Measurements from ENCODE around the gene DACT3. TPM values are rescaled to one million over a fixed set of nuclear protein-coding genes. Genes with fewer than 3 reads are reported as not detected.

Gene DACT3
- total and polyA plus RNA-seq, 3 experiments from 2014 or later: 2.5 TPM; not detected in 1

- no peak for DNase-seq
- Mint-ChIP-seq H3K9me3 (peaks cover 0 to 18% (median 9%) of the 10 kb centered on the region in 5 donors), H3K36me3 (peaks cover 0 to 20% (median 1%) of the 10 kb centered on the region in 3 donors), H3K27me3 (peaks cover 38 to 66% of the 10 kb centered on the region in 2 donors), H3K4me3 (no peak overlapping the region), H3K4me1 (peaks cover 8 to 12% (median 10%) of the 10 kb centered on the region in 3 donors), H3K27ac (no peak overlapping the region)
- Histone ChIP-seq H3K9me3 (ENCODE audit: low read length) (no peaks in the 10 kb centered on the region), H3K4me3 (ENCODE audit: low read length) (no peak overlapping the region), H3K27ac (ENCODE audit: low read depth, low read length) (no peak overlapping the region), H3K27me3 (ENCODE audit: insufficient read depth, low read length, poor library complexity, severe bottlenecking) (no peaks in the 10 kb centered on the region), H3K36me3 (ENCODE audit: insufficient read depth, low read length) (no peaks in the 10 kb centered on the region), H3K4me1 (ENCODE audit: insufficient read depth, low read length) (no peaks in the 10 kb centered on the region)
- CTCF ChIA-PET: no interaction called here
- POLR2A ChIA-PET: no interaction called here
Measured at GRCh38 chr19:46648961-46649960, 11.7 kb downstream of the DACT3 start.

- Histone ChIP-seq H3K27ac (ENCODE audit: low read depth, low read length) (no peak overlapping the region), H3K9me3 (ENCODE audit: low read length) (no peaks in the 10 kb centered on the region), H3K36me3 (ENCODE audit: insufficient read depth, low read length) (no peaks in the 10 kb centered on the region), H3K4me1 (ENCODE audit: insufficient read depth, low read length) (no peaks in the 10 kb centered on the region), H3K27me3 (ENCODE audit: insufficient read depth, low read length, poor library complexity, severe bottlenecking) (no peaks in the 10 kb centered on the region), H3K4me3 (ENCODE audit: low read length) (no peak overlapping the region)
- Mint-ChIP-seq H3K4me1 (peaks cover 8 to 12% (median 10%) of the 10 kb centered on the region in 3 donors), H3K36me3 (peaks cover 0 to 17% (median 1%) of the 10 kb centered on the region in 3 donors), H3K9me3 (peaks cover 0 to 18% (median 9%) of the 10 kb centered on the region in 5 donors), H3K27ac (peak overlapping the region in 2 of 8 donors; percentile 14 to 50), H3K27me3 (peaks cover 39 to 61% of the 10 kb centered on the region in 2 donors), H3K4me3 (peak overlapping the region in 3 of 7 donors; percentile 46 to 75 (median 66))
- ChIA-PET POLR2A (interaction anchor here (0.5 kb wide), 1 partner anchor 969 kb away, joined by 6 read pairs; no protein-coding TSS in a partner anchor), CTCF (no interaction called here)
- DNase-seq: no peak
Measured at GRCh38 chr19:46648060-46648960, 12.7 kb downstream of the DACT3 start.

- H3K36me3 ChIP-seq (ENCODE audit: insufficient read depth, low read length): no peaks in the 10 kb centered on the region
- H3K9me3 ChIP-seq (ENCODE audit: low read length): no peaks in the 10 kb centered on the region
- Mint-ChIP-seq H3K4me1 (peaks cover 8 to 12% (median 10%) of the 10 kb centered on the region in 3 donors), H3K36me3 (peaks cover 0 to 17% (median 1%) of the 10 kb centered on the region in 3 donors), H3K9me3 (peaks cover 0 to 18% (median 9%) of the 10 kb centered on the region in 5 donors), H3K27ac (no peak overlapping the region), H3K27me3 (peaks cover 43 to 60% of the 10 kb centered on the region in 2 donors), H3K4me3 (no peak overlapping the region)
- ChIA-PET POLR2A (no interaction called here), CTCF (no interaction called here)
- no peak overlapping the region for H3K4me3 ChIP-seq (ENCODE audit: low read length)
- no peaks in the 10 kb centered on the region for H3K27me3 ChIP-seq (ENCODE audit: insufficient read depth, low read length, poor library complexity, severe bottlenecking)
- no peaks in the 10 kb centered on the region for H3K4me1 ChIP-seq (ENCODE audit: insufficient read depth, low read length)
- H3K27ac ChIP-seq (ENCODE audit: low read depth, low read length): no peak overlapping the region
- no peak for DNase-seq
Measured at GRCh38 chr19:46646402-46646801, 14.6 kb downstream of the DACT3 start.

GRCh38 chr19:46644720-46645119 lies 16.3 kb downstream of the DACT3 start:
- ChIA-PET CTCF (no interaction called here), POLR2A (no interaction called here)

GRCh38 chr19:46640656-46641055 lies 20.3 kb downstream of the DACT3 start:
- Mint-ChIP-seq H3K9me3 (peaks cover 0 to under 1% (median 0%) of the 10 kb centered on the region in 5 donors), H3K27me3 (peaks cover 22 to 30% of the 10 kb centered on the region in 2 donors), H3K27ac (peak overlapping the region in 1 of 8 donors; percentile 11), H3K4me1 (peaks cover 0 to 3% (median 0%) of the 10 kb centered on the region in 3 donors), H3K4me3 (peak overlapping the region in 3 of 7 donors; percentile 6 to 54 (median 17)), H3K36me3 (peaks cover 0 to 2% (median 0%) of the 10 kb centered on the region in 3 donors)
- Histone ChIP-seq H3K9me3 (ENCODE audit: low read length) (no peaks in the 10 kb centered on the region), H3K27me3 (ENCODE audit: insufficient read depth, low read length, poor library complexity, severe bottlenecking) (no peaks in the 10 kb centered on the region), H3K4me1 (ENCODE audit: insufficient read depth, low read length) (peaks cover 18% of the 10 kb centered on the region), H3K36me3 (ENCODE audit: insufficient read depth, low read length) (no peaks in the 10 kb centered on the region), H3K27ac (ENCODE audit: low read depth, low read length) (no peak overlapping the region), H3K4me3 (ENCODE audit: low read length) (no peak overlapping the region)
- DNase-seq: no peak
- ChIA-PET CTCF (interaction anchor here (1.1 to 1.4 kb wide), 2 partner anchors 64 to 109 kb away, joined by 3 to 4 read pairs; no protein-coding TSS in a partner anchor), POLR2A (no interaction called here)

More at GRCh38 chr19:46644720-46645119, 16.3 kb downstream of the DACT3 start:
- Histone ChIP-seq H3K27me3 (ENCODE audit: insufficient read depth, low read length, poor library complexity, severe bottlenecking) (no peaks in the 10 kb centered on the region), H3K4me3 (ENCODE audit: low read length) (no peak overlapping the region), H3K4me1 (ENCODE audit: insufficient read depth, low read length) (peaks cover 1% of the 10 kb centered on the region), H3K27ac (ENCODE audit: low read depth, low read length) (no peak overlapping the region), H3K36me3 (ENCODE audit: insufficient read depth, low read length) (no peaks in the 10 kb centered on the region), H3K9me3 (ENCODE audit: low read length) (no peaks in the 10 kb centered on the region)
- no peak for DNase-seq
- Mint-ChIP-seq H3K27ac (no peak overlapping the region), H3K4me3 (no peak overlapping the region), H3K36me3 (peaks cover 0 to 17% (median 1%) of the 10 kb centered on the region in 3 donors), H3K4me1 (peaks cover 4 to 8% (median 7%) of the 10 kb centered on the region in 3 donors), H3K27me3 (peaks cover 39 to 55% of the 10 kb centered on the region in 2 donors), H3K9me3 (peaks cover 0 to 18% (median 9%) of the 10 kb centered on the region in 5 donors)

- ChIA-PET POLR2A (no interaction called here), CTCF (interaction anchor here (0.9 to 1.4 kb wide), 6 partner anchors 23 to 180 kb away, joined by 3 to 4 read pairs (median 3); no protein-coding TSS in a partner anchor)
- Mint-ChIP-seq H3K4me3 (peak overlapping the region in 3 of 7 donors; percentile 42 to 58 (median 50)), H3K27me3 (peaks cover 25 to 30% of the 10 kb centered on the region in 2 donors), H3K9me3 (no peaks in the 10 kb centered on the region), H3K4me1 (peaks cover 2 to 10% (median 5%) of the 10 kb centered on the region in 3 donors), H3K36me3 (no peaks in the 10 kb centered on the region), H3K27ac (no peak overlapping the region)
- H3K27ac ChIP-seq (ENCODE audit: low read depth, low read length): no peak overlapping the region
- H3K4me1 ChIP-seq (ENCODE audit: insufficient read depth, low read length): peaks cover 21% of the 10 kb centered on the region
- DNase-seq: no peak
- no peaks in the 10 kb centered on the region for H3K36me3 ChIP-seq (ENCODE audit: insufficient read depth, low read length)
- peak overlapping the region; percentile 30 for H3K4me3 ChIP-seq (ENCODE audit: low read length)
- H3K27me3 ChIP-seq (ENCODE audit: insufficient read depth, low read length, poor library complexity, severe bottlenecking): no peaks in the 10 kb centered on the region
- H3K9me3 ChIP-seq (ENCODE audit: low read length): no peaks in the 10 kb centered on the region
Measured at GRCh38 chr19:46639358-46640182, 21.4 kb downstream of the DACT3 start.

GRCh38 chr19:46637224-46637623 lies 23.8 kb downstream of the DACT3 start:
- CTCF ChIA-PET: interaction anchor here (1.0 to 1.2 kb wide), 4 partner anchors 10 to 29 kb away, joined by 3 to 5 read pairs (median 3); no protein-coding TSS in a partner anchor
- no peaks in the 10 kb centered on the region for H3K27me3 ChIP-seq (ENCODE audit: insufficient read depth, low read length, poor library complexity, severe bottlenecking)
- Mint-ChIP-seq H3K36me3 (no peaks in the 10 kb centered on the region), H3K27me3 (peaks cover 24 to 32% of the 10 kb centered on the region in 2 donors), H3K4me1 (peaks cover 15 to 25% (median 21%) of the 10 kb centered on the region in 3 donors), H3K27ac (no peak overlapping the region), H3K4me3 (no peak overlapping the region), H3K9me3 (no peaks in the 10 kb centered on the region)
- H3K9me3 ChIP-seq (ENCODE audit: low read length): no peaks in the 10 kb centered on the region
- H3K4me3 ChIP-seq (ENCODE audit: low read length): no peak overlapping the region
- no peak for DNase-seq
- POLR2A ChIA-PET: no interaction called here
- no peak overlapping the region for H3K27ac ChIP-seq (ENCODE audit: low read depth, low read length)
- H3K4me1 ChIP-seq (ENCODE audit: insufficient read depth, low read length): peaks cover 37% of the 10 kb centered on the region
- no peaks in the 10 kb centered on the region for H3K36me3 ChIP-seq (ENCODE audit: insufficient read depth, low read length)
